HG02840 (cell line): Measurements from ENCODE around the gene RNF26.
"Not testable (repeated sequence)": the region's sequence is repeated elsewhere in the genome, so short reads cannot be mapped to it uniquely, and the experiment has no call there.

Source experiments
- ATAC-seq: cut with Tn5 transposase; IDR thresholded peaks from one replicate; pipeline ENCODE4 v1.9.1; 2021; ENCODE audit warnings: mild to moderate bottlenecking, moderate library complexity, moderate number of reproducible peaks; ENCODE audit not compliant: unreplicated experiment, low FRiP score

The RNF26 gene

DNA sequence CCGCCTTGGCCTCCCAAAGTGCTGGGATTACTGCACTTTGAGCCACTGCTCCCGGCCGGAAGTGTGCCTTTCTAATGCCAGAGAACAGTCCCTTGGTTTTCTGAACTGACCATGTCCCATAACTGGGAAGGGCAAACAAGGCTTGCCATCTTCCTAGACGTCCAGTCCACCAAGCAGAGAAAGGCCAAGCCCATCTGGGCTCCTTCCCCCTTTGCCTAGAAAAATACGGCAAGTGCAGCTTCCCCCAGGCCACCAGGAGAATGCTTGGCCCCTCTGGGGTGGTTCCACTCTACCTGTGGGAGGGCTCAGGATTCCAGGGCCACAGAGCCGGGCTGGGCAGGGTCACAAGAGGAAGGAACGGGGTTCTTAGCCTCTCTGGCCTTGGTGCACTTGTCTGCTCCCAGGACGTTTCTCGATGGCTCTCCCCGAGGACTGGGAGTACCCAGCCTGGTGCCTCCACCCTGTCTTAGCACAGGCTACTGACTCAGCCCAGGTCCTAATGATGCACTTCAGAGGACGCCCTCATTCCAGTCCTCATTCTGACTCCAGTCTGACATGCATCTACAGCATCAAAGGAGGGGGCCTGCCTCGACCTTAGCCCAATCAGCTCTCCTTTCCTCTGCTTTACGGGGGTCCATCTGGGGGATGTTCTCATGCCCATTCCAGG, 46.0 kb downstream of the RNF26 start:
- ATAC-seq = no peak

DNA sequence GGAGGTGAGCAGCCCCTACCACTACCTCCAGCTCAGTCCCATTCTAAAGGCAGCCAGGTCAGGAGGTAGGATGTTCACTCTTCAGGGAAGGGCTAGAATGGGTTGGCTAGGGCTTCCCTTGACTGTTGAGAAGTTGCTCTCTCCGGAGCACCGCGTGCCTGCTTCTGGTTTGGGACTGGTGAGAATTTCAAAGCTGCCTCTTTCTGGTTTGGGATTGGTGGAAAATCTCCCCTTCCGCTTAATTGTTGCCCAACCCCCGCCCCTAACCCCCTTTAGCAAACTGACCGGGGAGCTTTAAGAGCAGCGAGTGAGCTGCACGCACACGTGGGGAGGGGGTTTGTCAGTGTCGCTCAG, 46.5 kb downstream of the RNF26 start:
- ATAC-seq = no peak

DNA sequence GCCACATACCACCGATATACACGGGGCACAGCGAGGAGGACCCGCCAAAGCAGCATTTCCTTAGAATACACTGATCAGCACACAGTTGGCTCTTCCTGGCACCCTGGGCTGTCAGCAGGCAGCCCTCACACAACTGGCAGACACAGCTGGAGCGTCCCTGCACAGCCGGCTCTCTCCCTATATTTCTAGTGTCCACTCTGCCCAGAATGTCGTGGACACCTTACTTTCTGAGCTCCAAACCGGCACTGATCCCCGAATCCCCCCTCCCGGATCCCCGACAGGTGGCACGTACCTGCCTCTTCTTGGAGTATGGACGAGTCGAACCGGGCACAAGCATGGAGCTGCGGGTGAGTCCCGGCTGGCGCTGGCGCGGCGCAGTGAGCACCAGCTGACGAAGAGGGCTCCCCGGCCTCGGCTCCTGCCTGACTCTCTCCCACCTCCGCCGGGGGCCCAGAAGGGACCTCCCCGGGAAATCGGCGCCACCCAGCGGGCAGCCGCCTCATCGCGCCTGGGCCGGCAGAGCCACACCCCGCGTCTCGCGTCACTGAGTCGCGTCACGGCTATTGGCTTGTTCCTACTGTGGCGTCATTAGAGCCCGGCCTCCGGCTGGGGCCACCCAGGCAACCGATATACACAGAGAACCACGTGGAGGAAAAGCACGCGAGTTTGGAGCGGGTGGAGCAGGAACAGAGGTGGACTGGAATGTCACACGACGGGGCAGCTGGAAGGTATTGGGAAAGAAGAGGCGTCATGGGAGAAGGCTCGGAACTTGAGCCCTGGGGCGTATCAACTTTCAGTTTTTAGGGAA, 47.1 kb downstream of the RNF26 start, which contains the start of gene USP2:
TSS of gene USP2 (minus strand) at position 510 of the 808 bp plus-strand sequence. CDS start 8,210 bp downstream, outside the sequence.
- ATAC-seq = peak; percentile 88

GRCh38 chr11:119382101-119382500, 47.8 kb downstream of the RNF26 start:
- no peak for ATAC-seq

- ATAC-seq = not testable (repeated sequence)
Observed at GRCh38 chr11:119382513-119382912, 48.2 kb downstream of the RNF26 start.

- ATAC-seq = no peak
Observed at GRCh38 chr11:119384332-119384731, 50.0 kb downstream of the RNF26 start.
